ENCODE data around the gene ANKIB1.

GRCh38 chr7:92275327-92275726, 29.6 kb downstream of the ANKIB1 start:
- TF ChIP-seq EZH2 (IDR thresholded peaks at IDR 0.05) = no peak
- TF ChIP-seq CTCF (IDR thresholded peaks at IDR 0.05) = no peak

Data from neural progenitor cell (in vitro differentiated cells).